Fibroblast of the aortic adventitia (primary cell): ENCODE results near the gene FBXO44. TPM values are rescaled to one million over a fixed set of nuclear protein-coding genes. Genes with fewer than 3 reads are reported as not detected.

Experiments used
- DNase-seq: peaks from one replicate; pipeline ENCODE4 v3.0.0-alpha.2; 2010; ENCODE audit warnings: low read depth
- H3K4me3 ChIP-seq: 2 replicates; pipeline ENCODE4 v1.5.1; 2011; ENCODE audit warnings: low read depth, mild to moderate bottlenecking, control low read depth, low read length, moderate library complexity
- CTCF ChIP-seq: IDR thresholded peaks from 2 replicates; pipeline ENCODE4 v1.5.1; 2011; ENCODE audit warnings: mild to moderate bottlenecking, low read length, control low read depth, inconsistent platforms; ENCODE audit not compliant: insufficient read depth
- total RNA-seq: library from RNA; depleted of rRNA; stranded (reverse); fragments of >200 nt; gene quantifications from 2 replicates; pipeline ENCODE4 v1.2.3, GENCODE V29; 2012; ENCODE audit warnings: low replicate concordance

The FBXO44 gene
- total RNA-seq, 1 donor, result 8.1 TPM

- no peak for DNase-seq
- H3K4me3 ChIP-seq, result no peak overlapping the region
- no peak for TF ChIP-seq CTCF
Observed at GRCh38 chr1:11678442-11678841, 23.8 kb downstream of the FBXO44 start.

GRCh38 chr1:11680270-11681070 lies 25.8 kb downstream of the FBXO44 start:
- no peak for TF ChIP-seq CTCF
- DNase-seq, result peak; percentile 20
- H3K4me3 ChIP-seq, result peak overlapping the region; percentile 86

GRCh38 chr1:11681071-11681771 lies 26.5 kb downstream of the FBXO44 start, which contains the start of gene MAD2L2:
MAD2L2 (minus strand) TSS chr1:11681148; CDS start chr1:11680601, 547 bp downstream.
- no peak for TF ChIP-seq CTCF
- H3K4me3 ChIP-seq, result peak within 1 kb of the TSS; percentile 86
- peak; percentile 63 for DNase-seq

GRCh38 chr1:11682287-11682771 lies 27.7 kb downstream of the FBXO44 start:
- TF ChIP-seq CTCF, result no peak
- no peak for DNase-seq
- H3K4me3 ChIP-seq, result no peak overlapping the region

- H3K4me3 ChIP-seq, result no peak overlapping the region
- TF ChIP-seq CTCF, result no peak
- DNase-seq, result peak; percentile 13
Observed at GRCh38 chr1:11682799-11683198, 28.1 kb downstream of the FBXO44 start.

GRCh38 chr1:11684070-11684469 lies 29.4 kb downstream of the FBXO44 start:
- no peak for DNase-seq
- no peak for TF ChIP-seq CTCF
- H3K4me3 ChIP-seq, result no peak overlapping the region
